Brain microvascular endothelial cell (primary cell): Measurements from ENCODE around the gene ARRB1.
"Not testable (repeated sequence)": the region's sequence is repeated elsewhere in the genome, so short reads cannot be mapped to it uniquely, and the experiment has no call there.

Experiments used
- DNase-seq: peaks from one replicate; pipeline ENCODE4 v3.0.0-alpha.2; 2020
- H3K27ac ChIP-seq: fragments of 250-450 bp; sonication (Bioruptor Pico); 2 replicates; pipeline ENCODE4 v1.5.1; 2020; ENCODE audit warnings: mild to moderate bottlenecking, moderate library complexity
- H3K27me3 ChIP-seq: fragments of 250-450 bp; sonication (Bioruptor Pico); replicated peaks from 2 replicates; pipeline ENCODE4 v1.5.1; 2020; ENCODE audit warnings: mild to moderate bottlenecking
- H3K36me3 ChIP-seq: fragments of 250-450 bp; sonication (Bioruptor Pico); replicated peaks from 2 replicates; pipeline ENCODE4 v1.5.1; 2020; ENCODE audit warnings: mild to moderate bottlenecking
- H3K4me3 ChIP-seq: 2 replicates; pipeline ENCODE4 v1.5.1; 2011; ENCODE audit warnings: low read depth, mild to moderate bottlenecking, control low read depth, low read length, moderate library complexity
- CTCF ChIP-seq: IDR thresholded peaks from 2 replicates; pipeline ENCODE4 v1.5.1; 2011; ENCODE audit warnings: low read depth, mild to moderate bottlenecking, moderate library complexity, low read length, control low read depth, inconsistent platforms; ENCODE audit errors: missing control alignments
- in situ Hi-C: cut with HindIII; loops from 2 replicates; pipeline ENCODE4 v1.10.0; 2017; ENCODE audit warnings: low sequenced_read_pairs, low pct_ligation_motif_present

Gene ARRB1

GRCh38 chr11:75277211-75277805 lies 74.2 kb downstream of the ARRB1 start:
- Histone ChIP-seq H3K27ac (no peak overlapping the region), H3K36me3 (no peaks in the 10 kb centered on the region), H3K4me3 (no peak overlapping the region), H3K27me3 (no peaks in the 10 kb centered on the region)
- DNase-seq: no peak
- no peak for TF ChIP-seq CTCF
- in situ Hi-C loops: no loop called here

DNA sequence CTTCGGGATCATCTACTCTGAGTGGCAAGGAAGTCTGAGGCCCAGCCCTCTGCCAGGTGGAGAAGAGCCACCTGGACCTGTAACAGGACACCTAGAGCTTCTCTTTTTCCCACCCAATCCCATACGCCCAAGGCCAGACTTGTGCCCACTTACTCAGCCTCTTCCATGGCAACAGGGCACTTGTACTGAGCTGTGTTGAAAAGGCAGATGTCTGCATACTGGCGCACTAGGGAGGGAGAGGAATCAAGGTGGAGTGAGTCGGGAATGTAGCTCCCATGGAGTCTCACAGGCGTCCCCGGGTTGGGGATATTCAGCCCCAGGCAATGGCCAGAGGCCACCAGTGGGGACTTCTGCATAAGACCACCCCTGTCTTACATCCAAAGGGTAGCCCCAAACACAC lies 74.8 kb downstream of the ARRB1 start:
- no peaks in the 10 kb centered on the region for H3K36me3 ChIP-seq
- H3K4me3 ChIP-seq: no peak overlapping the region
- no peak overlapping the region for H3K27ac ChIP-seq
- no peak for TF ChIP-seq CTCF
- H3K27me3 ChIP-seq: no peaks in the 10 kb centered on the region
- in situ Hi-C loops: no loop called here
- DNase-seq: no peak

GRCh38 chr11:75276186-75276585 lies 75.3 kb downstream of the ARRB1 start:
- no peak for DNase-seq
- Histone ChIP-seq H3K36me3 (no peaks in the 10 kb centered on the region), H3K4me3 (no peak overlapping the region), H3K27me3 (no peaks in the 10 kb centered on the region), H3K27ac (no peak overlapping the region)
- in situ Hi-C loops: no loop called here
- no peak for TF ChIP-seq CTCF

DNA sequence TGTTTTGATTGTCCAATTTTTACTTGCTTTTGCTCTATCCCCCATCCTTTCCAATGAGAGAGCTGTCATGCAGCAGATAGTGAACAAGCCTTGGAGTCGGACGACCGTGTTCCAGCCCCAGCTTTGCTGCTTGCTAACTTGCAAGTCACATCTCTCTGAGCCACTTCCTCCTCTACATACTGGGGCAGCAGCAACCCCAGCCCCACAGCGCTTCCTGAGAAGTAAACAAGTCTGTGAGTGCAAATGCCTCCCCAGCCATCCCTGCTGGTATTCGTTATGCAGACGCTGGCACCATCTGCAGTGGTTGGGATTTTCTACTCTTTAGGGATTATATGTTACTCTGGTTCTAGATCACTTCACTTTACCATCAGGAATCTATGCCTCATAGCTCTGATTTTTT lies 75.9 kb downstream of the ARRB1 start:
- Histone ChIP-seq H3K36me3 (no peaks in the 10 kb centered on the region), H3K27ac (no peak overlapping the region), H3K4me3 (no peak overlapping the region), H3K27me3 (no peaks in the 10 kb centered on the region)
- in situ Hi-C loops: no loop called here
- no peak for DNase-seq
- no peak for TF ChIP-seq CTCF

DNA sequence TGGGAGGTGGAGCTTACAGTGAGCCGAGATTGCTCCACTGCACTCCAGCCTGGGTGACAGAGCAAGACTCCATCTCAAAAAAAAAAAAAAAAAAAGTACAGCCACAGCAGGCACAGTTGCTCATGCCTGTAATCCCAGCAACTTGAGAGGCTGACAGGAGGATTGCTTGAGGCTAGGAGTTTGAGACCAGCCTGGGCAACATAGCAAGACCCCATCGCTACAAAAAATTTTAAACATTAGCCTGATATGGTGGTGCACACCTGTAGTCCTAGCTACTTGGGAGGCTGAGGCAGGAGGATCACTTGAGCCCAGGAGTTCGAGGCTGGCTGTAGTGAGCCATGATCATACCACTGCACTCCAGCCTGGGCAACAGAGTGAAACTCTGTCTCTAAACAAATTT lies 76.7 kb downstream of the ARRB1 start:
- H3K4me3 ChIP-seq, in situ Hi-C loops, H3K36me3 ChIP-seq: not testable (repeated sequence)

DNA sequence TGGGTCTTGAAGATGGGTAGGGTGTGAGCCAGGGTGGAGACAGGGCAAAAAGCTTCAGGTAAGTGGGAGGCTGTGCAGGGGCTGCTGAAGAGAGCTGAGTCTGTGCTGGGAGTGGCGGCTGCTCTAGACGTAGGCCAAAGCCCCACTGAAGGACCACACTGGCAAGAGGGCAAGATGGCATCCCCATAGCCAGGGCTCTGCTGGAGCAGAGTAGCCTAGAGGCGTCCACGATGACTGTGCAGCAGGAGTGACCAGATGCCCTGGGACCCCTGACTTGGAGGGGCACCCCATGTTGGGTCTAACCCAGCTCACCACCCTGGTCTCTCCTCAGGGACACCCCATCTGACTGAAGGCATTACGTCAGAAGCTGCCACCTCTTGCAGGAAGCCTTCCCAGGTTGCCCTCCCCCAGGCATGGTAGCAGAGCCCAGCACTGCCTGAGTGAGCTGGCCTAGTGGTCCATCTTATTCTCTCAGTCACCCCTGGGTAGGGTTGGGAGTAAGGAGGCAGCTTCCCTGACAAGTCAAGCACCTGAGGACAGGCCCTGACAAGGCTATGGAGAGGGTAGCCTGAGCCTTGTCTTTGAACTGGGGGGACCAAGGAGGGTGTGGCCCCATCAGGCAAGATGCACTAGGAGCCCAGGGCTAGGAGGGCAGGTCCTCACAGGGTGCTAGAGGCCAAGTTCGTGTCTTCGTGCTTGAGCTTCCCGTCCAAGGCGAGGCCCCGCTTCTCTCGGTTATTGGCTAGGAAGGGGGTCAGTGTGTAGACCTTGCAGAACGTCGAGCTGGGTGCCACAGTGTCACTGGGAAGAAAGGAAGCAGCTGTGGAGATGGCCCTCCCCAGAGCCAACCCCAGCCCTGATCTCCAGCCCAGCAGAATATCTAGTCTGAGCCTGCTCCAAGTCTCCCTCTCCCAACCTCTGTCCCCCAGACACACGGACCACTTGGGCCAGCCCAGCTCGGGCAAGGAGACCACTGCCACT lies 77.8 kb downstream of the ARRB1 start:
- H3K27ac ChIP-seq: no peak overlapping the region
- DNase-seq: no peak

More for the DNA sequence above, 76.7 kb downstream of the ARRB1 start:
- not testable (repeated sequence) for H3K27me3 ChIP-seq, DNase-seq, H3K27ac ChIP-seq

More for the DNA sequence above, 77.8 kb downstream of the ARRB1 start:
- Histone ChIP-seq H3K27me3 (no peaks in the 10 kb centered on the region), H3K4me3 (no peak overlapping the region), H3K36me3 (no peaks in the 10 kb centered on the region)
- in situ Hi-C loops: no loop called here
- TF ChIP-seq CTCF: no peak
